Measurements from ENCODE around the gene CNDP2. TPM values are rescaled to one million over a fixed set of nuclear protein-coding genes. Genes with fewer than 3 reads are reported as not detected.

CNDP2 gene
- total and polyA plus RNA-seq, 2 of the 13 experiments (the other 11 are each of a cell fraction or from before 2014, with no cell fraction given), result 64.7 to 80.8 TPM

DNA sequence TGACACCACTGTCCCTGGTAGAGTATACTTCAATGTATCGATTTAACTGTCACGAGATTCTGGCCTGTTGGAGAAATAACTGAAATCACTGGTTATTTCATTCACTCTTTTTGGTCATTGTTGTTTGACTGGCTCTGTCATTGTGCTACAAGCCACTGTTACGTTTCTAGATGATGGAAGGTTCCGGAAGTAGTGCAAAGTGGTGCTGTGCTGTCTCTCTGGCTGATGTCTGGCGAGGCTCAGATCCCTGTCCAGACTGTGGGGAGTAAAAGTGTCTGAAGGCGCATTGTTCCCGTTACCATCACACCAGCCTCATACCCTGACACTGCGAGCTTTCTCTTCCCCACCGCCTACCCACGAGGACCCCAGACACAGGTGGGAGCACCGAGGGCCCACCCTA lies 49.8 kb downstream of the CNDP2 start:
- Histone ChIP-seq H2AFZ (ENCODE audit: low read length) (no peak overlapping the region), H3K4me3 (replicated peaks in 1 of 3; ENCODE audit: insufficient read depth in 1 of 3, low read depth in 2 of 3, low read length in 3 of 3) (no peak overlapping the region), H3K79me2 (ENCODE audit: insufficient read depth, low read length) (no peaks in the 10 kb centered on the region), H3K4me2 (ENCODE audit: low read depth, low read length) (no peak overlapping the region), H4K20me1 (ENCODE audit: insufficient read depth, low read length) (no peaks in the 10 kb centered on the region), H3K4me1 (ENCODE audit: insufficient read depth, low read length) (peaks cover 47% of the 10 kb centered on the region), H3K36me3 (replicated peaks in 1 of 2; ENCODE audit: control insufficient read depth in 1 of 2, insufficient read depth in 2 of 2, low read length in 2 of 2) (no peaks in the 10 kb centered on the region), H3K9ac (ENCODE audit: insufficient read depth, low read depth, low read length) (no peak overlapping the region), H3K9me3 (ENCODE audit: low read length) (peaks cover 23% of the 10 kb centered on the region), H3K27me3 (ENCODE audit: control insufficient read depth in 1 of 2, insufficient read depth in 2 of 2, low read length in 2 of 2) (no peaks in the 10 kb centered on the region), H3K27ac (ENCODE audit: extremely low read length, insufficient read depth, low read length) (no peak overlapping the region)
- 89% methylated on average over 9 of the region's 11 CpGs for WGBS (ENCODE audit: low lambda C conversion rate)
- no TSS peak for BruUV-seq (replicated peaks)
- ChIA-PET POLR2A (no interaction called here), CTCF (ENCODE audit: low intra/inter-chr PET ratio, low total read pairs) (no interaction called here)
- no peak for ATAC-seq
- FAIRE-seq, result no peak
- in situ Hi-C loops (cut with HindIII; ENCODE audit: extremely low pct_ligation_motif_present, low pct_unique_long_range_greater_than_20kb), result no loop called here
- DNase-seq (ENCODE audit: low spot score), result no peak
- intact Hi-C loops (cut with micrococcal nuclease; ENCODE audit: unreplicated experiment), result no loop called here
- no peak for TF ChIP-seq SSRP1 (CRISPR knock-in tag; IDR thresholded peaks at IDR 0.05)
- no peak for TF ChIP-seq ZNF792 (CRISPR knock-in tag; IDR thresholded peaks at IDR 0.05)
- no peak for TF ChIP-seq ZNF337 (CRISPR knock-in tag; IDR thresholded peaks at IDR 0.05; ENCODE audit: borderline replicate concordance, low read depth)
- TF ChIP-seq NFE2 (CRISPR knock-in tag; IDR thresholded peaks at IDR 0.05), result no peak
- no peak for TF ChIP-seq MED1 (CRISPR knock-in tag; IDR thresholded peaks at IDR 0.05)
- TF ChIP-seq, protein P1, sequence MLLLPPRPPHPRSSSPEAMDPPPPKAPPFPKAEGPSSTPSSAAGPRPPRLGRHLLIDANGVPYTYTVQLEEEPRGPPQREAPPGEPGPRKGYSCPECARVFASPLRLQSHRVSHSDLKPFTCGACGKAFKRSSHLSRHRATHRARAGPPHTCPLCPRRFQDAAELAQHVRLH (CRISPR knock-in tag; IDR thresholded peaks at IDR 0.05; ENCODE audit: borderline replicate concordance, low read depth), result no peak
- TF ChIP-seq SMAD3 (CRISPR knock-in tag; IDR thresholded peaks at IDR 0.05), result no peak
- TF ChIP-seq ZNF746 (CRISPR knock-in tag; IDR thresholded peaks at IDR 0.05), result no peak
- no peak for TF ChIP-seq AHR (CRISPR knock-in tag; IDR thresholded peaks at IDR 0.05)
- no peak for TF ChIP-seq NFE2L1 (CRISPR knock-in tag; IDR thresholded peaks at IDR 0.05; ENCODE audit: borderline replicate concordance)
- no peak for TF ChIP-seq ZFY (CRISPR knock-in tag; IDR thresholded peaks at IDR 0.05)
- TF ChIP-seq, protein P2, sequence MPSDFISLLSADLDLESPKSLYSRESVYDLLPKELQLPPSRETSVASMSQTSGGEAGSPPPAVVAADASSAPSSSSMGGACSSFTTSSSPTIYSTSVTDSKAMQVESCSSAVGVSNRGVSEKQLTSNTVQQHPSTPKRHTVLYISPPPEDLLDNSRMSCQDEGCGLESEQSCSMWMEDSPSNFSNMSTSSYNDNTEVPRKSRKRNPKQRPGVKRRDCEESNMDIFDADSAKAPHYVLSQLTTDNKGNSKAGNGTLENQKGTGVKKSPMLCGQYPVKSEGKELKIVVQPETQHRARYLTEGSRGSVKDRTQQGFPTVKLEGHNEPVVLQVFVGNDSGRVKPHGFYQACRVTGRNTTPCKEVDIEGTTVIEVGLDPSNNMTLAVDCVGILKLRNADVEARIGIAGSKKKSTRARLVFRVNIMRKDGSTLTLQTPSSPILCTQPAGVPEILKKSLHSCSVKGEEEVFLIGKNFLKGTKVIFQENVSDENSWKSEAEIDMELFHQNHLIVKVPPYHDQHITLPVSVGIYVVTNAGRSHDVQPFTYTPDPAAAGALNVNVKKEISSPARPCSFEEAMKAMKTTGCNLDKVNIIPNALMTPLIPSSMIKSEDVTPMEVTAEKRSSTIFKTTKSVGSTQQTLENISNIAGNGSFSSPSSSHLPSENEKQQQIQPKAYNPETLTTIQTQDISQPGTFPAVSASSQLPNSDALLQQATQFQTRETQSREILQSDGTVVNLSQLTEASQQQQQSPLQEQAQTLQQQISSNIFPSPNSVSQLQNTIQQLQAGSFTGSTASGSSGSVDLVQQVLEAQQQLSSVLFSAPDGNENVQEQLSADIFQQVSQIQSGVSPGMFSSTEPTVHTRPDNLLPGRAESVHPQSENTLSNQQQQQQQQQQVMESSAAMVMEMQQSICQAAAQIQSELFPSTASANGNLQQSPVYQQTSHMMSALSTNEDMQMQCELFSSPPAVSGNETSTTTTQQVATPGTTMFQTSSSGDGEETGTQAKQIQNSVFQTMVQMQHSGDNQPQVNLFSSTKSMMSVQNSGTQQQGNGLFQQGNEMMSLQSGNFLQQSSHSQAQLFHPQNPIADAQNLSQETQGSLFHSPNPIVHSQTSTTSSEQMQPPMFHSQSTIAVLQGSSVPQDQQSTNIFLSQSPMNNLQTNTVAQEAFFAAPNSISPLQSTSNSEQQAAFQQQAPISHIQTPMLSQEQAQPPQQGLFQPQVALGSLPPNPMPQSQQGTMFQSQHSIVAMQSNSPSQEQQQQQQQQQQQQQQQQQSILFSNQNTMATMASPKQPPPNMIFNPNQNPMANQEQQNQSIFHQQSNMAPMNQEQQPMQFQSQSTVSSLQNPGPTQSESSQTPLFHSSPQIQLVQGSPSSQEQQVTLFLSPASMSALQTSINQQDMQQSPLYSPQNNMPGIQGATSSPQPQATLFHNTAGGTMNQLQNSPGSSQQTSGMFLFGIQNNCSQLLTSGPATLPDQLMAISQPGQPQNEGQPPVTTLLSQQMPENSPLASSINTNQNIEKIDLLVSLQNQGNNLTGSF (CRISPR knock-in tag; IDR thresholded peaks at IDR 0.05), result no peak
- no peak for TF ChIP-seq ZNF652 (CRISPR knock-in tag; IDR thresholded peaks at IDR 0.05; ENCODE audit: borderline replicate concordance, low read depth)
- no peak for TF ChIP-seq FOXP1 (IDR thresholded peaks at IDR 0.05)
- TF ChIP-seq FOXP1 (CRISPR knock-in tag; IDR thresholded peaks at IDR 0.05), result no peak
- TF ChIP-seq, protein P3, sequence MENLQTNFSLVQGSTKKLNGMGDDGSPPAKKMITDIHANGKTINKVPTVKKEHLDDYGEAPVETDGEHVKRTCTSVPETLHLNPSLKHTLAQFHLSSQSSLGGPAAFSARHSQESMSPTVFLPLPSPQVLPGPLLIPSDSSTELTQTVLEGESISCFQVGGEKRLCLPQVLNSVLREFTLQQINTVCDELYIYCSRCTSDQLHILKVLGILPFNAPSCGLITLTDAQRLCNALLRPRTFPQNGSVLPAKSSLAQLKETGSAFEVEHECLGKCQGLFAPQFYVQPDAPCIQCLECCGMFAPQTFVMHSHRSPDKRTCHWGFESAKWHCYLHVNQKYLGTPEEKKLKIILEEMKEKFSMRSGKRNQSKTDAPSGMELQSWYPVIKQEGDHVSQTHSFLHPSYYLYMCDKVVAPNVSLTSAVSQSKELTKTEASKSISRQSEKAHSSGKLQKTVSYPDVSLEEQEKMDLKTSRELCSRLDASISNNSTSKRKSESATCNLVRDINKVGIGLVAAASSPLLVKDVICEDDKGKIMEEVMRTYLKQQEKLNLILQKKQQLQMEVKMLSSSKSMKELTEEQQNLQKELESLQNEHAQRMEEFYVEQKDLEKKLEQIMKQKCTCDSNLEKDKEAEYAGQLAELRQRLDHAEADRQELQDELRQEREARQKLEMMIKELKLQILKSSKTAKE (CRISPR knock-in tag; IDR thresholded peaks at IDR 0.05; ENCODE audit: borderline replicate concordance), result no peak
- TF ChIP-seq, protein P4, sequence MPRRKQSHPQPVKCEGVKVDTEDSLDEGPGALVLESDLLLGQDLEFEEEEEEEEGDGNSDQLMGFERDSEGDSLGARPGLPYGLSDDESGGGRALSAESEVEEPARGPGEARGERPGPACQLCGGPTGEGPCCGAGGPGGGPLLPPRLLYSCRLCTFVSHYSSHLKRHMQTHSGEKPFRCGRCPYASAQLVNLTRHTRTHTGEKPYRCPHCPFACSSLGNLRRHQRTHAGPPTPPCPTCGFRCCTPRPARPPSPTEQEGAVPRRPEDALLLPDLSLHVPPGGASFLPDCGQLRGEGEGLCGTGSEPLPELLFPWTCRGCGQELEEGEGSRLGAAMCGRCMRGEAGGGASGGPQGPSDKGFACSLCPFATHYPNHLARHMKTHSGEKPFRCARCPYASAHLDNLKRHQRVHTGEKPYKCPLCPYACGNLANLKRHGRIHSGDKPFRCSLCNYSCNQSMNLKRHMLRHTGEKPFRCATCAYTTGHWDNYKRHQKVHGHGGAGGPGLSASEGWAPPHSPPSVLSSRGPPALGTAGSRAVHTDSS (CRISPR knock-in tag; conservative IDR thresholded peaks at IDR 0.05), result no peak
- no peak for TF ChIP-seq POGZ (CRISPR knock-in tag; IDR thresholded peaks at IDR 0.05)
- TF ChIP-seq CBX5 (CRISPR knock-in tag; IDR thresholded peaks at IDR 0.05; ENCODE audit: borderline replicate concordance), result no peak
- no peak for TF ChIP-seq ZBTB20 (CRISPR knock-in tag; IDR thresholded peaks at IDR 0.05; ENCODE audit: borderline replicate concordance, low read depth)

Data from HepG2 (cell line).